IMR-90 (cell line): ENCODE data around the gene ANXA2. TPM values are rescaled to one million over a fixed set of nuclear protein-coding genes. Genes with fewer than 3 reads are reported as not detected.

Source experiments
- ATAC-seq: fragments of 200-7000 bp; cut with Tn5 transposase; 2 replicates; pipeline ENCODE4 v1.9.1; 2020; ENCODE audit warnings: low read depth, mild to moderate bottlenecking, moderate library complexity
- BruUV-seq: library from RNA; stranded (reverse); fragments of 400-500 nt; replicated peaks from 2 replicates; lab custom pipeline; 2021; lab: Mats Ljungman, UMichigan
- CTCF ChIA-PET: fragments of 300-600 bp; formaldehyde crosslinking; extraction: SDS; loops from one replicate; lab custom pipeline; 2021; ENCODE audit warnings: antibody characterized with exemption; lab: Yijun Ruan, JAX
- POLR2A ChIA-PET: fragments of 300-600 bp; sonication (Branson Sonifier 250); formaldehyde crosslinking; loops from one replicate; lab custom pipeline; 2022; ENCODE audit warnings: antibody characterized with exemption; ENCODE audit not compliant: unreplicated experiment; lab: Charles Lee
- DNase-seq: peaks from one replicate; pipeline ENCODE4 v3.0.0; 2013
- H2AFZ ChIP-seq: replicated peaks from 2 replicates; pipeline ENCODE3; 2013; ENCODE audit warnings: low read length, mild to moderate bottlenecking; ENCODE audit not compliant: poor library complexity
- H2AK5ac ChIP-seq: 2 replicates; pipeline ENCODE4 v1.6.1; 2013; ENCODE audit warnings: low read depth, low read length, inconsistent platforms
- H2AK9ac ChIP-seq: replicated peaks from 2 replicates; pipeline ENCODE3; 2013; ENCODE audit warnings: mild to moderate bottlenecking, low read depth, low read length, moderate library complexity; ENCODE audit not compliant: poor library complexity
- H2BK120ac ChIP-seq: 2 replicates; pipeline ENCODE4 v1.6.1; 2013; ENCODE audit warnings: low read depth, low read length, inconsistent platforms
- H2BK15ac ChIP-seq: 3 replicates; pipeline ENCODE4 v1.6.1; 2013; ENCODE audit warnings: low read depth, low read length, inconsistent platforms
- H2BK20ac ChIP-seq: 2 replicates; pipeline ENCODE4 v1.6.1; 2013; ENCODE audit warnings: low read depth, mild to moderate bottlenecking, inconsistent platforms, low read length, moderate library complexity
- H2BK5ac ChIP-seq: 2 replicates; pipeline ENCODE4 v1.6.1; 2013; ENCODE audit warnings: mild to moderate bottlenecking, low read depth, low read length, inconsistent platforms; ENCODE audit not compliant: poor library complexity, severe bottlenecking
- H3K14ac ChIP-seq: replicated peaks from 2 replicates; pipeline ENCODE4 v1.6.1; 2013; ENCODE audit warnings: low read depth, low read length, inconsistent platforms
- H3K18ac ChIP-seq: 2 replicates; pipeline ENCODE4 v1.6.1; 2013; ENCODE audit warnings: low read depth, low read length, control low read depth
- H3K23ac ChIP-seq: 2 replicates; pipeline ENCODE4 v1.6.1; 2013; ENCODE audit warnings: low read depth, low read length, inconsistent platforms
- H3K27ac ChIP-seq: 2 replicates; pipeline ENCODE4 v1.5.1; 2013; ENCODE audit warnings: mild to moderate bottlenecking, control low read depth, low read length; ENCODE audit not compliant: insufficient read depth
- H3K27me3 ChIP-seq: 2 replicates; pipeline ENCODE4 v1.6.1; 2013; ENCODE audit warnings: low read length; ENCODE audit not compliant: control insufficient read depth, insufficient read depth
- H3K36me3 ChIP-seq: 2 replicates; pipeline ENCODE4 v1.6.1; 2013; ENCODE audit warnings: low read length, mixed read lengths; ENCODE audit not compliant: control insufficient read depth, insufficient read depth
- H3K4ac ChIP-seq: 2 replicates; pipeline ENCODE4 v1.6.1; 2013; ENCODE audit warnings: low read depth, low read length, inconsistent platforms
- H3K4me1 ChIP-seq: 2 replicates; pipeline ENCODE4 v1.6.1; 2013; ENCODE audit warnings: low read length, mixed read lengths; ENCODE audit not compliant: control insufficient read depth, insufficient read depth
- H3K4me2 ChIP-seq: 2 replicates; pipeline ENCODE4 v1.6.1; 2013; ENCODE audit warnings: low read depth, mild to moderate bottlenecking, control low read depth, low read length, moderate library complexity
- H3K4me3 ChIP-seq: 2 replicates; pipeline ENCODE4 v1.5.1; 2013; ENCODE audit warnings: low read depth, mild to moderate bottlenecking, control low read depth, low read length, moderate library complexity; ENCODE audit not compliant: insufficient read depth
- H3K56ac ChIP-seq: 2 replicates; pipeline ENCODE4 v1.6.1; 2013; ENCODE audit warnings: low read length, inconsistent platforms; ENCODE audit not compliant: insufficient read depth; ENCODE audit errors: extremely low read depth
- H3K79me1 ChIP-seq, 2 experiments: 2 replicates each; pipeline ENCODE4 v1.6.1; 2013; ENCODE audit warnings: low read length in 2 of 2, inconsistent platforms in 1 of 2, low read depth in 1 of 2
- H3K9ac ChIP-seq: 2 replicates; pipeline ENCODE4 v1.6.1; 2013; ENCODE audit warnings: low read depth, low read length, control low read depth
- H3K9me1 ChIP-seq: 2 replicates; pipeline ENCODE4 v1.6.1; 2013; ENCODE audit warnings: low read length, inconsistent platforms; ENCODE audit not compliant: insufficient read depth
- H3K9me3 ChIP-seq: 2 replicates; pipeline ENCODE4 v1.6.1; 2013; ENCODE audit warnings: low read length; ENCODE audit not compliant: control insufficient read depth, insufficient read depth
- H4K20me1 ChIP-seq: 2 replicates; pipeline ENCODE4 v1.6.1; 2013; ENCODE audit warnings: low read length, inconsistent platforms; ENCODE audit not compliant: insufficient read depth
- H4K5ac ChIP-seq: 2 replicates; pipeline ENCODE4 v1.6.1; 2013; ENCODE audit warnings: mild to moderate bottlenecking, low read depth, low read length, control low read depth
- H4K8ac ChIP-seq, 2 experiments: 2 replicates each; pipeline ENCODE4 v1.6.1; 2013; ENCODE audit warnings: low read depth in 2 of 2, low read length in 2 of 2, control low read depth in 1 of 2, inconsistent platforms in 1 of 2
- H4K91ac ChIP-seq: 2 replicates; pipeline ENCODE4 v1.6.1; 2013; ENCODE audit warnings: low read depth, low read length, inconsistent platforms; ENCODE audit not compliant: insufficient read depth
- BHLHE40 ChIP-seq: fragments of 150-350 bp; IDR thresholded peaks from 2 replicates; pipeline ENCODE4 v1.6.1; 2016; ENCODE audit warnings: mild to moderate bottlenecking, low read depth, low read length
- CEBPB ChIP-seq: IDR thresholded peaks from 2 replicates; pipeline ENCODE4 v1.6.1; 2012; ENCODE audit warnings: low read depth, low read length, improper control_type of control experiment
- CHD1 ChIP-seq: IDR thresholded peaks from 2 replicates; pipeline ENCODE4 v1.6.1; 2012; ENCODE audit warnings: low read depth, low read length, improper control_type of control experiment
- FOS ChIP-seq: fragments of 150-350 bp; IDR thresholded peaks from 2 replicates; pipeline ENCODE4 v1.6.1; 2016; ENCODE audit warnings: low read depth, low read length
- MAFK ChIP-seq: IDR thresholded peaks from 2 replicates; pipeline ENCODE4 v1.6.1; 2012; ENCODE audit warnings: low read depth, low read length, improper control_type of control experiment
- MAZ ChIP-seq: IDR thresholded peaks from 2 replicates; pipeline ENCODE4 v1.6.1; 2012; ENCODE audit warnings: low read depth, mild to moderate bottlenecking, low read length, improper control_type of control experiment, moderate library complexity, borderline replicate concordance
- MXI1 ChIP-seq: IDR thresholded peaks from 2 replicates; pipeline ENCODE4 v1.6.1; 2012; ENCODE audit warnings: low read depth, mild to moderate bottlenecking, low read length, moderate library complexity, borderline replicate concordance
- NFE2L2 ChIP-seq: fragments of 150-350 bp; IDR thresholded peaks from 2 replicates; pipeline ENCODE4 v1.6.1; 2016; ENCODE audit warnings: low read depth, mild to moderate bottlenecking, low read length
- POLR2A ChIP-seq: IDR thresholded peaks from 2 replicates; pipeline ENCODE4 v1.6.1; 2012; ENCODE audit warnings: mild to moderate bottlenecking, low read depth, low read length
- RAD21 ChIP-seq: IDR thresholded peaks from 2 replicates; pipeline ENCODE4 v1.6.1; 2012; ENCODE audit warnings: low read length, improper control_type of control experiment
- RCOR1 ChIP-seq: IDR thresholded peaks from 2 replicates; pipeline ENCODE4 v1.6.1; 2012; ENCODE audit warnings: mild to moderate bottlenecking, low read length, improper control_type of control experiment; ENCODE audit not compliant: insufficient replicate concordance
- RFX5 ChIP-seq: IDR thresholded peaks from 2 replicates; pipeline ENCODE4 v1.8.0; 2012; ENCODE audit warnings: low read depth, mild to moderate bottlenecking, low read length, moderate library complexity
- SMC3 ChIP-seq: fragments of 150-350 bp; IDR thresholded peaks from 2 replicates; pipeline ENCODE4 v1.6.1; 2016; ENCODE audit warnings: low read depth, mild to moderate bottlenecking, antibody characterized with exemption, low read length, moderate library complexity
- USF2 ChIP-seq: fragments of 150-350 bp; IDR thresholded peaks from 2 replicates; pipeline ENCODE4 v1.6.1; 2017; ENCODE audit warnings: mild to moderate bottlenecking, antibody characterized with exemption, low read length, low read depth
- WGBS, 2 experiments: methylation state at CpG; one replicate each; pipeline versions ENCODE4 v1.1.5 to v1.1.7; 2013; ENCODE audit warnings: missing lambda C conversion rate in 2 of 2; ENCODE audit not compliant: insufficient read length in 1 of 2; ENCODE audit errors: extremely low coverage in 2 of 2; 5-methylcytosine and 5-hydroxymethylcytosine counted together
- dilution Hi-C: fragments of 300-500 bp; cut with HindIII; formaldehyde crosslinking; loops from one replicate; pipeline ENCODE4 v1.14.3; 2018; ENCODE audit warnings: low sequenced_read_pairs; ENCODE audit not compliant: unreplicated experiment
- in situ Hi-C: fragments of 300-500 bp; cut with MboI; formaldehyde crosslinking; loops from 3 replicates; pipeline ENCODE4 v1.14.3; 2019; ENCODE audit warnings: low sequenced_read_pairs, inconsistent platforms, mixed read lengths
- intact Hi-C: fragments of 100-400 bp; cut with micrococcal nuclease; formaldehyde crosslinking; loops from 2 replicates; pipeline ENCODE4 v1.10.0; 2022
- polyA plus RNA-seq, 3 experiments: library from polyadenylated mRNA; depleted of rRNA; stranded (reverse); fragments of >200 nt; gene quantifications; 2 replicates each; pipeline ENCODE4 v1.2.3, GENCODE V29; 2012; ENCODE audit warnings: low replicate concordance in 1 of 3
- total RNA-seq: library from RNA; depleted of rRNA; stranded (reverse); fragments of >200 nt; gene quantifications from 2 replicates; pipeline ENCODE4 v1.2.3, GENCODE V29; 2012
- TF ChIP-seq, protein P1 (sequence below): fragments of 150-350 bp; IDR thresholded peaks from 2 replicates; pipeline ENCODE4 v1.6.1; 2016; ENCODE audit warnings: low read depth, mild to moderate bottlenecking, low read length, moderate library complexity, borderline replicate concordance
- TF ChIP-seq, protein P2 (sequence below): conservative IDR thresholded peaks from 2 replicates; pipeline ENCODE4 v1.5.1; 2012; ENCODE audit warnings: mild to moderate bottlenecking, low read depth, low read length, improper control_type of control experiment

ANXA2 gene
- total and polyA plus RNA-seq, 2 of the 4 experiments (the other 2 are of a cell fraction) = 7,454 to 8,412 TPM

DNA sequence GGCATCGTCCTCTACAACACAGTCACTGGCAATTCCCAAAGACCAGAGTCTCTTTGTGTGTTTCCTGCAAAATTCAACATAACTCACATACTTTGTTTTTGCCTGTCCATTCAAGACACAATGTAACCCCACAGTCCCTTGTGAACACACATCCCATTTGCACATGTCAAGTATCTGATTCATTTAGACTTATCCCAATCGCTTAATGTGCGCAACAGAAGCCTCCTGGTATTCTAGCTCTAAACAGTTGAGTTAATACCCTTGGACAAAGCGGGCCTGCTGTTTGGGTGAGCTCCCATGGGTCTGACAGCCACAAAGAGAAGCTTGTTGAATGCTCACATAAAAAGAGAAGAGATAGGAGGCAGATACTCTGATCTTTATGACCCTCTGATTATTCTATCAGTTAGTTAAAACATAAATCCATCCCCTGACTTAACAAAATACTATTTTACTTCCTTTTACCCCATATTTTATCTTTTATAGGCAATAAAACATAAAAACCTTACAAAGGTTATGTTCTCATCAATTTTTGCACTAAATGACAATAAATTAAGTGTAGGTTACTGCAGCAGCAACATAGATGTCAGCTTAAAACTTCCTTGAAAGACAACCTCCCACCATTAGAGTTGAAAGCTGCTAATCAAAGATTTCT lies 79.4 kb downstream of the ANXA2 start:
- H3K23ac ChIP-seq = no peak overlapping the region
- no peak overlapping the region for H3K4me2 ChIP-seq
- H3K36me3 ChIP-seq = no peaks in the 10 kb centered on the region
- H4K91ac ChIP-seq = no peak overlapping the region
- H2BK20ac ChIP-seq = no peak overlapping the region
- ChIA-PET CTCF (no interaction called here), POLR2A (no interaction called here)
- no peak overlapping the region for H3K4ac ChIP-seq
- WGBS, 2 experiments = no CpG with 5 or more reads among the region's 4 CpGs
- no TSS peak for BruUV-seq
- no peak overlapping the region for H3K4me3 ChIP-seq
- no peak for DNase-seq
- H3K27ac ChIP-seq = no peak overlapping the region
- dilution Hi-C loops (no loop called here), in situ Hi-C loops (no loop called here), intact Hi-C loops (no loop called here)
- no peaks in the 10 kb centered on the region for H4K20me1 ChIP-seq
- no peak for ATAC-seq
- H2BK120ac ChIP-seq = no peak overlapping the region
- no peak overlapping the region for H3K14ac ChIP-seq
- H4K5ac ChIP-seq = no peak overlapping the region
- no peak overlapping the region for H4K8ac ChIP-seq
- H2AFZ ChIP-seq = no peak overlapping the region
- no peak overlapping the region for H3K9ac ChIP-seq
- no peaks in the 10 kb centered on the region for H3K4me1 ChIP-seq
- H3K27me3 ChIP-seq = peaks cover 44% of the 10 kb centered on the region
- TF ChIP-seq, protein P1, sequence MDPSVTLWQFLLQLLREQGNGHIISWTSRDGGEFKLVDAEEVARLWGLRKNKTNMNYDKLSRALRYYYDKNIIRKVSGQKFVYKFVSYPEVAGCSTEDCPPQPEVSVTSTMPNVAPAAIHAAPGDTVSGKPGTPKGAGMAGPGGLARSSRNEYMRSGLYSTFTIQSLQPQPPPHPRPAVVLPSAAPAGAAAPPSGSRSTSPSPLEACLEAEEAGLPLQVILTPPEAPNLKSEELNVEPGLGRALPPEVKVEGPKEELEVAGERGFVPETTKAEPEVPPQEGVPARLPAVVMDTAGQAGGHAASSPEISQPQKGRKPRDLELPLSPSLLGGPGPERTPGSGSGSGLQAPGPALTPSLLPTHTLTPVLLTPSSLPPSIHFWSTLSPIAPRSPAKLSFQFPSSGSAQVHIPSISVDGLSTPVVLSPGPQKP = no peak
- TF ChIP-seq BHLHE40 = no peak
- no peak for TF ChIP-seq CEBPB
- TF ChIP-seq RCOR1 = no peak
- no peak for TF ChIP-seq MAFK
- no peak for TF ChIP-seq RAD21
- no peak for TF ChIP-seq USF2
- TF ChIP-seq RFX5 = no peak
- TF ChIP-seq POLR2A = no peak
- no peak for TF ChIP-seq SMC3
- no peak for TF ChIP-seq FOS
- TF ChIP-seq MAZ = no peak
- no peak for TF ChIP-seq CHD1
- TF ChIP-seq, protein P2, sequence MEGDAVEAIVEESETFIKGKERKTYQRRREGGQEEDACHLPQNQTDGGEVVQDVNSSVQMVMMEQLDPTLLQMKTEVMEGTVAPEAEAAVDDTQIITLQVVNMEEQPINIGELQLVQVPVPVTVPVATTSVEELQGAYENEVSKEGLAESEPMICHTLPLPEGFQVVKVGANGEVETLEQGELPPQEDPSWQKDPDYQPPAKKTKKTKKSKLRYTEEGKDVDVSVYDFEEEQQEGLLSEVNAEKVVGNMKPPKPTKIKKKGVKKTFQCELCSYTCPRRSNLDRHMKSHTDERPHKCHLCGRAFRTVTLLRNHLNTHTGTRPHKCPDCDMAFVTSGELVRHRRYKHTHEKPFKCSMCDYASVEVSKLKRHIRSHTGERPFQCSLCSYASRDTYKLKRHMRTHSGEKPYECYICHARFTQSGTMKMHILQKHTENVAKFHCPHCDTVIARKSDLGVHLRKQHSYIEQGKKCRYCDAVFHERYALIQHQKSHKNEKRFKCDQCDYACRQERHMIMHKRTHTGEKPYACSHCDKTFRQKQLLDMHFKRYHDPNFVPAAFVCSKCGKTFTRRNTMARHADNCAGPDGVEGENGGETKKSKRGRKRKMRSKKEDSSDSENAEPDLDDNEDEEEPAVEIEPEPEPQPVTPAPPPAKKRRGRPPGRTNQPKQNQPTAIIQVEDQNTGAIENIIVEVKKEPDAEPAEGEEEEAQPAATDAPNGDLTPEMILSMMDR = no peak
- TF ChIP-seq MXI1 = no peak
- no peak for TF ChIP-seq NFE2L2
- no peak overlapping the region for H2BK5ac ChIP-seq
- no peak overlapping the region for H2BK15ac ChIP-seq
- no peaks in the 10 kb centered on the region for H3K9me1 ChIP-seq
- H3K79me1 ChIP-seq = no peaks in the 10 kb centered on the region
- no peak overlapping the region for H3K56ac ChIP-seq
- no peak overlapping the region for H2AK9ac ChIP-seq
- no peak overlapping the region for H2AK5ac ChIP-seq
- H3K18ac ChIP-seq = no peak overlapping the region
- H3K9me3 ChIP-seq = no peaks in the 10 kb centered on the region
